VCaP (cell line): ENCODE data around the gene ATXN1.

Experiments
- H3K27ac ChIP-seq: fragments of 450-650 bp; 2 replicates; pipeline ENCODE4 v1.5.1; 2017
- CTCF ChIP-seq: fragments of 450-650 bp; conservative IDR thresholded peaks from 2 replicates; pipeline ENCODE4 v1.5.1; 2017; ENCODE audit warnings: mild to moderate bottlenecking, moderate library complexity

Gene ATXN1

GRCh38 chr6:16363749-16364148, 397.5 kb downstream of the ATXN1 start:
- TF ChIP-seq CTCF, result no peak
- H3K27ac ChIP-seq, result no peak overlapping the region

DNA sequence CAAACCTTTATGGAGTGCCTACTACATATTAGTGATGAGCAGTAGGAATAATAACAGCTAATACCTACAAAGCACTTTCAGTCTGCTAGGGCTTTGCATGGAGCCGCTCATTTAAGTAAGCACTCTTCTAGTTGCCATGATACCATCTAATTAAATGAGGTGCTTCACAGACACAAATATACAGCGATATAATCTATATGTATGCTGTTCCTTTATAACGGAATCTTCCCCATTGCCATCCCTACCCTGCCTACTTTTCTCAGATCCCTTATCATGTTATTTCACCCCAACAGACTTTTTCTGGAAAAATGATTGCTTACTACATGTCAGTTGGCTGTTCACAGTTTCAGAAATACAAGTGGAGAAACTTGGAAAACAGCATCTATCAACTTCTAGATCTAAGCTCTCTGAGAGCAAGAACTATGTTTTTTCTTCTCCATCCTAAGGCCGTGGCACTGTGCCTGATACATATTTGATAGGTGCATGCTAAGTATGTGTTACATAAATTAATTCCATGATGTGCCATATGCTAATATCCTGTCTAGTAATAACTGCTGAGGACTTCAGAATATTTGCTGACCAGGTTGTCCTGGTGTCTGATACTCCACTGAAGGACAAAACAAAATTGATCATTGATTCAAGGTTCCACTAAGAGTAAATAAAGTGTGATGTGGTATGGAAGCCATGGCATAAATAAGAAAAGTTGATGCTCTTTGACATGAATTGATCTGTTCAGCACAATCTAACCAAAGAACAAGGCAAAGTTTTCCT, 398.3 kb downstream of the ATXN1 start:
- H3K27ac ChIP-seq, result no peak overlapping the region
- no peak for TF ChIP-seq CTCF

DNA sequence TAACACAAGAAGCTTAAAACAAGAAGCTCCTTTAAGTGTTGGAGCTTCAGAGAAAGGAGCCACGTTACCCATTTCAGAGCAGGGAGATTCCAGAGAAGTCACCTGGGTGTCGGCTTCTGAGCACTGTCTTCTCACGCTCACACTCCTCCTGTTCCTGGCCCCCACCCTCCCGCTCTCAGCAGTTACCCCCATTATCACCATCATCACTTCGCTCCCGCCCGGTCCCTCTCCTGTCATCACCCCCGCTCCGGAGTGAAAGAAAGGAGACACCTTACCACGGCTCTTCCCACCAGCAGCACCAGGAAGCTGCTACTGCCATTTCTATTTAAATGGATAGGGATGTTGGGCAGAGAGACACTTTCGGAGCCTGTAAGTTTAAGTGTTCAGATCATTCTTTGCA, 399.0 kb downstream of the ATXN1 start:
- no peak for TF ChIP-seq CTCF
- H3K27ac ChIP-seq, result no peak overlapping the region

DNA sequence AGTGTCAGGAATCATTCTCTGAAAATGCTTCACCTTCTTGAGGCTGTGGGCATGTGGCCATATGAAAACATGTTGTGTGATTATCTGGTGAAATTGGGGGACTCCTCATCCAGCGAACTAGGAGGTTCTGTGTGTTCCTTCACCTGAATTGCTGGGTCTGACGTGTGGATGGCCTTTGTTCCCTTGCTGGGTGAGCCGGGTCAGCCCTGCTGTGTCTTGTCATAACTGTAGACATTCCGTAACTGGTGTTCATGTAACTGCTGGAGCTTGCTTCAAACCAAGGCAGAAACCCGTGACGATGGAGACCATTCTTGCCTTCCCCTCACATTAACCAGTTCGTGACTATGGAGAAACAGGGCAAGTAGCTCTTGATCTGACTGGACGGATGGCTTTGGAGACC, 399.4 kb downstream of the ATXN1 start:
- no peak for TF ChIP-seq CTCF

DNA sequence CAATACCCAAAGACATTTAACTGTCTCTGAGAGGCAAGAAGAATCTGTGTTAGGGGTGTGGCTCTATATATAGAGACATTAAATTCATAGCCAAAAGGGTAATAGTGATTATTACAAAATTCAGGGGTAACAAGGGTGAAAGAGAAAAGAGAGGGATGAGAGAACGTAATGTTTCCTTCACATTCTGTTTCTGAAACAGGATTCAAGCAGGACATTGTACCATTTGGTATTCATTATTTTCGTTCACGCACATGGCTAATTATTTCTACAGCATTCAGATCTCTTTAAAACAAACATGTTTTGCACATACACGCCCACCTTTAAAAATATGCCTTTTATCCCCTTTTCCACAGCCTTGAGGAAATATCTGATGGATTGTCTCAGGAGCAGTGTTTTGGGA, 400.1 kb downstream of the ATXN1 start:
- no peak for TF ChIP-seq CTCF
- no peak overlapping the region for H3K27ac ChIP-seq

More for the DNA sequence above, 399.4 kb downstream of the ATXN1 start:
- no peak overlapping the region for H3K27ac ChIP-seq

DNA sequence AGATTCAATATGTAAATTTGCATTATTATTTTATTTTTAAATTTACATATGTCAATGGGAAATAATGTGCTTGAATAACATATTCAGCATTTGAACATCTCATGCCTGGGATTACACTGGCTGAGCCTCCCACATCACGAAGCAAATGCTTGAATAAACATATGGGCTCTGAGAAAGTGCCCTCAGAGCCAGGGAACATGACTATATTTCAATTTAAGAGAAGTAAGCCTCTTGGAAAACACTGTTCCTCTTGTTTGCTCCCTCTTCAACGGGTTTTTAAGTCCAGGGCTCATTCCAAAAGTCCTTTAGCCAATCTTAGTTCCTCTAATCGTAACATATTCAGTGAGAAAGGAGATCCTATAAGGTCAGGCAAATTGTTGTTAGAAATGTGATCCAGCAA, 400.9 kb downstream of the ATXN1 start:
- H3K27ac ChIP-seq, result no peak overlapping the region
- TF ChIP-seq CTCF, result no peak

DNA sequence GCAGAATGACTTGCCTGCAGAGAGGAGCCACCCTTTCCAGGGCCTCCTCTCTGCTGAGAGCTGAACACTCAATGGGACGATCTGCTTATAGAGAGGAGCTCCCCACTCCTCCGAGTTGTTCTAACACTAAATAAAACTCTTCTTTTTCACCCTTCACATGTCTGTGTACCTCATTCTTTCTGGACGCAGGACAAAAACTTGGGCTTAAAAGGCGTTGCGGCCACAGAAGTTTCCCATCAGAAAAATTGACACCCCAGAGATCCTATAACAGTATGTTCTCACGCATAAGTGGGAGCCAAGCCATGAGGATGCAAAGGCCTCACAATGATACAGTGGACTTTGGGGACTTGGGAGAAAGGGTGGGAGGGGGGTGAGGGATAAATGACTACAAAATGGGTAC, 401.7 kb downstream of the ATXN1 start:
- no peak for TF ChIP-seq CTCF
- no peak overlapping the region for H3K27ac ChIP-seq
